ENCODE data around the gene COL8A2.

DNA sequence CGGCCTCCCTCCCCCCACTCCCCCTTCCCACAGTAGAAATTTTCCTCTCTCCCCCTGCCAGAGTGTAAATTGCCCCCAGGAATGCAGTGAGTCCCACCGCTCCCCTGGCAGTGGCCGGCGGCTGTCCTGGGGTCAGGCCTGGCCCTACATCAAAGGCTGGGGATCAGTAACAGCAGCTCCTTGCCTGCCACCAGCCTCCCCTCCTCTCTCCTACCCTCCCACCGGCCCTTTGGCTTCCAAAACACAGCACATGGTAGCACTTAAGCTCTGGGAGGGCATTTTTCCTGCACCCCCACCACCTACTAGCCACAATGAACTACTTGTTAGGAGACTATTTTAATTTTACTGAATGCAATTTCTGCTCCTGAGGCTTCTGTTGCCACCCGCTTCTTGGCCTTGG is 9.0 kb upstream of the COL8A2 start:
- TF ChIP-seq CBFB (CRISPR knock-in tag; IDR thresholded peaks at IDR 0.05; ENCODE audit: low read depth) (no peak), CTCF (IDR thresholded peaks at IDR 0.05) (no peak), ZNF121 (CRISPR knock-in tag; IDR thresholded peaks at IDR 0.05) (no peak), JUN (CRISPR knock-in tag; IDR thresholded peaks at IDR 0.05) (no peak)
- TF ChIP-seq, protein P1, sequence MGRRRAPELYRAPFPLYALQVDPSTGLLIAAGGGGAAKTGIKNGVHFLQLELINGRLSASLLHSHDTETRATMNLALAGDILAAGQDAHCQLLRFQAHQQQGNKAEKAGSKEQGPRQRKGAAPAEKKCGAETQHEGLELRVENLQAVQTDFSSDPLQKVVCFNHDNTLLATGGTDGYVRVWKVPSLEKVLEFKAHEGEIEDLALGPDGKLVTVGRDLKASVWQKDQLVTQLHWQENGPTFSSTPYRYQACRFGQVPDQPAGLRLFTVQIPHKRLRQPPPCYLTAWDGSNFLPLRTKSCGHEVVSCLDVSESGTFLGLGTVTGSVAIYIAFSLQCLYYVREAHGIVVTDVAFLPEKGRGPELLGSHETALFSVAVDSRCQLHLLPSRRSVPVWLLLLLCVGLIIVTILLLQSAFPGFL (CRISPR knock-in tag; IDR thresholded peaks at IDR 0.05; ENCODE audit: borderline replicate concordance), result no peak
